Measurements from ENCODE around the gene CLIC1. TPM values are rescaled to one million over a fixed set of nuclear protein-coding genes. Genes with fewer than 3 reads are reported as not detected.

The CLIC1 gene
- total and polyA plus RNA-seq, 2 experiments from 2014 or later = 269 to 296 TPM

DNA sequence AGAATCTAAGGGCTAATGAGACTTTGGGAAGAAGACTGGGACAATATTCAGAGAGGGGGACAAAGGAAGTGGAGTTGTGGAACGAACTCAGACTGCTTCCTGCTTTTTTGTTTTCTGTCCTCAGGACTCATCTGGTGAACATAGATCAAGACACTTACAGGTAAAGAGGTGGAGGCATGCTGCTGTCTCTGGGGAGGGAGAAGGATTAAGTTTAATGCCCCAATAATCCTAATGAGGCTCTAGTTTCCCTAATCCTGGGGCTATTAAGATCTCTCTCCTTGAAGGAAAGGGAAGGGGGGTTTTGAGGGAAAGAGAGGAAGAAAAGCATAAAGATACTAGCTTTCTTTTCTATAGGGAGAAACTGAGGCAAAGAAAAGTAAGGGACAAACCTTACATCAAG is 8.1 kb upstream of the CLIC1 start (continued):
- no peak for TF ChIP-seq REST (IDR thresholded peaks at IDR 0.05; ENCODE audit: unreplicated experiment)

DNA sequence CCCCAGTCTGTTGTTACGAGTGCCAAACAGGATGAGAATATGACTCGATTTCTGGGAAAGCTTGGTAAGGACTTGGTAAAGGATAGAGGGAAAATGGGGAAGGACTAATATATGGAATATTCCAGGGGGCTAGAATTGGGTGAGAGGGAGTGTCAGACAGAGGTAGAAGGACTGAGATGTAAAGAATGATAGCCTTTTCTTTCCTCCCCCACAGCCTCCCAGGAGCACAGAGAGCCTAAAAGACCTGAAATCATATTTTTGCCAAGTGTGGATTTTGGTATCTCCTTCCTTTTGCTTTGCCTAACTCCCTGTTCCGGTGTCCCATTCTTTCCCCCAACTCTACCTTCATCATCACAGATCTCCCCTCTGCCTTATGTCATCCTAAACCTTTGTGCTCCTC is 6.6 kb upstream of the CLIC1 start:
- peaks cover 32% of the 10 kb centered on the region for H3K4me1 Mint-ChIP-seq
- H2AFZ ChIP-seq = no peak overlapping the region
- no peak for ATAC-seq
- no peaks in the 10 kb centered on the region for H4K20me1 ChIP-seq (replicated peaks; ENCODE audit: insufficient read depth)
- peaks cover 4% of the 10 kb centered on the region; the same call in 1 of the 2 replicates for H3K36me3 ChIP-seq (ENCODE audit: insufficient read depth)
- H3K9me2 ChIP-seq (ENCODE audit: insufficient read depth) = no peaks in the 10 kb centered on the region
- H3K27me3 ChIP-seq (ENCODE audit: insufficient read depth) = no peaks in the 10 kb centered on the region
- peaks cover 5% of the 10 kb centered on the region for H3F3A ChIP-seq (replicated peaks; ENCODE audit: low read depth)
- H3K4me2 ChIP-seq = no peak overlapping the region
- no peak overlapping the region for H3K4me3 ChIP-seq
- H3K27ac ChIP-seq (ENCODE audit: low read depth) = no peak overlapping the region
- H3K4me1 ChIP-seq (ENCODE audit: insufficient read depth) = peaks cover 22% of the 10 kb centered on the region
- peaks cover 24% of the 10 kb centered on the region for H3K36me3 Mint-ChIP-seq (ENCODE audit: low read depth)
- no peak overlapping the region for H3K27ac Mint-ChIP-seq
- no peaks in the 10 kb centered on the region; the same call in 2 of the 3 replicates for H3K9me3 Mint-ChIP-seq
- DNase-seq (ENCODE audit: low spot score) = no peak
- no peaks in the 10 kb centered on the region for H3K79me2 ChIP-seq (replicated peaks; ENCODE audit: insufficient read depth)
- peaks cover 16% of the 10 kb centered on the region for H3K27me3 Mint-ChIP-seq (ENCODE audit: insufficient read depth, low read depth, poor library complexity)
- H3K4me3 Mint-ChIP-seq = no peak overlapping the region
- no peak for TF ChIP-seq POLR2AphosphoS5 (IDR thresholded peaks at IDR 0.05; ENCODE audit: low read depth)
- TF ChIP-seq ETS1 (IDR thresholded peaks at IDR 0.05) = no peak
- TF ChIP-seq, protein P1, sequence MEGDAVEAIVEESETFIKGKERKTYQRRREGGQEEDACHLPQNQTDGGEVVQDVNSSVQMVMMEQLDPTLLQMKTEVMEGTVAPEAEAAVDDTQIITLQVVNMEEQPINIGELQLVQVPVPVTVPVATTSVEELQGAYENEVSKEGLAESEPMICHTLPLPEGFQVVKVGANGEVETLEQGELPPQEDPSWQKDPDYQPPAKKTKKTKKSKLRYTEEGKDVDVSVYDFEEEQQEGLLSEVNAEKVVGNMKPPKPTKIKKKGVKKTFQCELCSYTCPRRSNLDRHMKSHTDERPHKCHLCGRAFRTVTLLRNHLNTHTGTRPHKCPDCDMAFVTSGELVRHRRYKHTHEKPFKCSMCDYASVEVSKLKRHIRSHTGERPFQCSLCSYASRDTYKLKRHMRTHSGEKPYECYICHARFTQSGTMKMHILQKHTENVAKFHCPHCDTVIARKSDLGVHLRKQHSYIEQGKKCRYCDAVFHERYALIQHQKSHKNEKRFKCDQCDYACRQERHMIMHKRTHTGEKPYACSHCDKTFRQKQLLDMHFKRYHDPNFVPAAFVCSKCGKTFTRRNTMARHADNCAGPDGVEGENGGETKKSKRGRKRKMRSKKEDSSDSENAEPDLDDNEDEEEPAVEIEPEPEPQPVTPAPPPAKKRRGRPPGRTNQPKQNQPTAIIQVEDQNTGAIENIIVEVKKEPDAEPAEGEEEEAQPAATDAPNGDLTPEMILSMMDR (conservative IDR thresholded peaks at IDR 0.05; ENCODE audit: low read depth in 2 of 2) = no peak
- TF ChIP-seq REST (IDR thresholded peaks at IDR 0.05; ENCODE audit: unreplicated experiment) = no peak
- TF ChIP-seq EZH2 (IDR thresholded peaks at IDR 0.05; ENCODE audit: low read depth, unreplicated experiment) = no peak
- TF ChIP-seq NANOG (IDR thresholded peaks at IDR 0.05; ENCODE audit: borderline replicate concordance) = no peak
- TF ChIP-seq, protein P2, sequence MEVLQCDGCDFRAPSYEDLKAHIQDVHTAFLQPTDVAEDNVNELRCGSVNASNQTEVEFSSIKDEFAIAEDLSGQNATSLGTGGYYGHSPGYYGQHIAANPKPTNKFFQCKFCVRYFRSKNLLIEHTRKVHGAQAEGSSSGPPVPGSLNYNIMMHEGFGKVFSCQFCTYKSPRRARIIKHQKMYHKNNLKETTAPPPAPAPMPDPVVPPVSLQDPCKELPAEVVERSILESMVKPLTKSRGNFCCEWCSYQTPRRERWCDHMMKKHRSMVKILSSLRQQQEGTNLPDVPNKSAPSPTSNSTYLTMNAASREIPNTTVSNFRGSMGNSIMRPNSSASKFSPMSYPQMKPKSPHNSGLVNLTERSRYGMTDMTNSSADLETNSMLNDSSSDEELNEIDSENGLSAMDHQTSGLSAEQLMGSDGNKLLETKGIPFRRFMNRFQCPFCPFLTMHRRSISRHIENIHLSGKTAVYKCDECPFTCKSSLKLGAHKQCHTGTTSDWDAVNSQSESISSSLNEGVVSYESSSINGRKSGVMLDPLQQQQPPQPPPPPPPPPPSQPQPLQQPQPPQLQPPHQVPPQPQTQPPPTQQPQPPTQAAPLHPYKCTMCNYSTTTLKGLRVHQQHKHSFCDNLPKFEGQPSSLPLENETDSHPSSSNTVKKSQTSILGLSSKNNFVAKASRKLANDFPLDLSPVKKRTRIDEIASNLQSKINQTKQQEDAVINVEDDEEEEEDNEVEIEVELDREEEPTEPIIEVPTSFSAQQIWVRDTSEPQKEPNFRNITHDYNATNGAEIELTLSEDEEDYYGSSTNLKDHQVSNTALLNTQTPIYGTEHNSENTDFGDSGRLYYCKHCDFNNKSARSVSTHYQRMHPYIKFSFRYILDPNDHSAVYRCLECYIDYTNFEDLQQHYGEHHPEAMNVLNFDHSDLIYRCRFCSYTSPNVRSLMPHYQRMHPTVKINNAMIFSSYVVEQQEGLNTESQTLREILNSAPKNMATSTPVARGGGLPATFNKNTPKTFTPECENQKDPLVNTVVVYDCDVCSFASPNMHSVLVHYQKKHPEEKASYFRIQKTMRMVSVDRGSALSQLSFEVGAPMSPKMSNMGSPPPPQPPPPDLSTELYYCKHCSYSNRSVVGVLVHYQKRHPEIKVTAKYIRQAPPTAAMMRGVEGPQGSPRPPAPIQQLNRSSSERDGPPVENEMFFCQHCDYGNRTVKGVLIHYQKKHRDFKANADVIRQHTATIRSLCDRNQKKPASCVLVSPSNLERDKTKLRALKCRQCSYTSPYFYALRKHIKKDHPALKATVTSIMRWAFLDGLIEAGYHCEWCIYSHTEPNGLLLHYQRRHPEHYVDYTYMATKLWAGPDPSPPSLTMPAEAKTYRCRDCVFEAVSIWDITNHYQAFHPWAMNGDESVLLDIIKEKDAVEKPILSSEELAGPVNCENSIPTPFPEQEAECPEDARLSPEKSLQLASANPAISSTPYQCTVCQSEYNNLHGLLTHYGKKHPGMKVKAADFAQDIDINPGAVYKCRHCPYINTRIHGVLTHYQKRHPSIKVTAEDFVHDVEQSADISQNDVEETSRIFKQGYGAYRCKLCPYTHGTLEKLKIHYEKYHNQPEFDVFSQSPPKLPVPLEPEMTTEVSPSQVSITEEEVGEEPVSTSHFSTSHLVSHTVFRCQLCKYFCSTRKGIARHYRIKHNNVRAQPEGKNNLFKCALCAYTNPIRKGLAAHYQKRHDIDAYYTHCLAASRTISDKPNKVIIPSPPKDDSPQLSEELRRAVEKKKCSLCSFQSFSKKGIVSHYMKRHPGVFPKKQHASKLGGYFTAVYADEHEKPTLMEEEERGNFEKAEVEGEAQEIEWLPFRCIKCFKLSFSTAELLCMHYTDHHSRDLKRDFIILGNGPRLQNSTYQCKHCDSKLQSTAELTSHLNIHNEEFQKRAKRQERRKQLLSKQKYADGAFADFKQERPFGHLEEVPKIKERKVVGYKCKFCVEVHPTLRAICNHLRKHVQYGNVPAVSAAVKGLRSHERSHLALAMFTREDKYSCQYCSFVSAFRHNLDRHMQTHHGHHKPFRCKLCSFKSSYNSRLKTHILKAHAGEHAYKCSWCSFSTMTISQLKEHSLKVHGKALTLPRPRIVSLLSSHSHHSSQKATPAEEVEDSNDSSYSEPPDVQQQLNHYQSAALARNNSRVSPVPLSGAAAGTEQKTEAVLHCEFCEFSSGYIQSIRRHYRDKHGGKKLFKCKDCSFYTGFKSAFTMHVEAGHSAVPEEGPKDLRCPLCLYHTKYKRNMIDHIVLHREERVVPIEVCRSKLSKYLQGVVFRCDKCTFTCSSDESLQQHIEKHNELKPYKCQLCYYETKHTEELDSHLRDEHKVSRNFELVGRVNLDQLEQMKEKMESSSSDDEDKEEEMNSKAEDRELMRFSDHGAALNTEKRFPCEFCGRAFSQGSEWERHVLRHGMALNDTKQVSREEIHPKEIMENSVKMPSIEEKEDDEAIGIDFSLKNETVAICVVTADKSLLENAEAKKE (CRISPR knock-in tag; IDR thresholded peaks at IDR 0.05) = no peak
- no peak for TF ChIP-seq EZH2phosphoT487 (IDR thresholded peaks at IDR 0.05; ENCODE audit: unreplicated experiment)
